Chondrocyte (in vitro differentiated cells): ENCODE data around the gene EYA2. TPM values are rescaled to one million over a fixed set of nuclear protein-coding genes. Genes with fewer than 3 reads are reported as not detected.
A peak's percentile ranks its signal among the peaks of the same experiment; 100 is the strongest.

Experiments used
- DNase-seq: peaks from one replicate; pipeline ENCODE4 v3.0.0; 2021; ENCODE audit warnings: mixed read lengths, low spot score
- H3K27ac Mint-ChIP-seq: one replicate; pipeline ENCODE4 v1.8.0; 2021; ENCODE audit warnings: mild to moderate bottlenecking, moderate library complexity, mixed read lengths; ENCODE audit not compliant: unreplicated experiment
- H3K27me3 Mint-ChIP-seq: 2 replicates; pipeline ENCODE4 v1.8.0; 2021; ENCODE audit warnings: low read depth, mixed read lengths
- H3K36me3 Mint-ChIP-seq: 2 replicates; pipeline ENCODE4 v1.8.0; 2021; ENCODE audit warnings: low read depth, mixed read lengths
- H3K4me1 Mint-ChIP-seq: 2 replicates; pipeline ENCODE4 v1.8.0; 2021; ENCODE audit warnings: low read depth, mild to moderate bottlenecking, mixed read lengths
- H3K4me3 Mint-ChIP-seq: one replicate; pipeline ENCODE4 v1.8.0; 2021; ENCODE audit warnings: mild to moderate bottlenecking, moderate library complexity, mixed read lengths; ENCODE audit not compliant: unreplicated experiment
- H3K9me3 Mint-ChIP-seq: 2 replicates; pipeline ENCODE4 v1.8.0; 2021; ENCODE audit warnings: low read depth, mixed read lengths
- CTCF ChIP-seq: fragments of 200-600 bp; sonication (generic); IDR thresholded peaks from 2 replicates; pipeline ENCODE4 v1.5.0; 2021; ENCODE audit warnings: antibody characterized with exemption, mild to moderate bottlenecking, moderate library complexity
- total RNA-seq: library from RNA; stranded (reverse); gene quantifications from 3 replicates; pipeline ENCODE4 v1.2.1, GENCODE V29; 2021

Gene EYA2
- total RNA-seq, 1 donor from 2014 or later: 0.32 TPM

DNA sequence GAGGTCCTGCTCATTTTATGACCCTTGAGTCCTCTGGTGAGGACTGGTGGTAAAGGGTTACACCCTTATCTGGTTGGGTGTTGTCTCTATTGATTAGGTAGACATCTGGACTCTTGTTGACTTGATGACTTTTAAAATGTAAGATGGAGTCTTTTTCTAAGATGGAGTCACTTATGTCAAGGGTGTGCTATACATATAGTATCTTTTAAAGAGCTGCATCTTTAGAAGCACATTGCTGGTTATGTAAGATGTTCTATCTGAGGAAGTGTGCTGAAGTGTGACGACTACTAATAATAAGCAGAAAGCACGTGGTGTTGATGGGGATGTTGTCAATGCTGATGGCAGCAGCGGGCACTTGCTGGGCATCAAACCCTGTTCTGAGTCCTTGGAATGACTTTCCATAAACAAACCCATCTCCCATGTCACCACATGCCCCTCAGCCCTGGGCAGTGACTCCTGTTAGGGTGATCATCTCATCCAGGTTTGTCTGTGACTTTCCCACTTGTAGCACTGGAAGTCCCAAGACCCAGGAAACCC, 229.6 kb downstream of the EYA2 start:
- H3K27ac Mint-ChIP-seq: peak overlapping the region; percentile 83
- peaks cover 36% of the 10 kb centered on the region for H3K4me1 Mint-ChIP-seq
- H3K36me3 Mint-ChIP-seq: no peaks in the 10 kb centered on the region
- H3K4me3 Mint-ChIP-seq: no peak overlapping the region
- no peaks in the 10 kb centered on the region for H3K27me3 Mint-ChIP-seq
- TF ChIP-seq CTCF: no peak
- no peak for DNase-seq
- no peaks in the 10 kb centered on the region for H3K9me3 Mint-ChIP-seq

DNA sequence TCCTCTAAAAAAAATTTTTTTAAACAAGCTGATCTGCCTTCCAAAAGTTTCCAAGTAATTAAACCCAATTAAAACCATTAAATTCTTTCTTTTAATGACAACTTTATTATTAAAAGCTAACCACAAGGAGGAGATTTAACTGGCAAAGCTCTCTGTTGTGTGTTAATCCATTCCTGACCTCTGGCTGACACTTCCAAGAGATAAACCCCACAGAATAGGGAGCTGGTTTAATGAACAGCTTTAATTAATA, 230.8 kb downstream of the EYA2 start:
- Mint-ChIP-seq H3K9me3 (no peaks in the 10 kb centered on the region), H3K4me1 (peaks cover 36% of the 10 kb centered on the region), H3K27ac (peak overlapping the region; percentile 83), H3K27me3 (no peaks in the 10 kb centered on the region), H3K36me3 (no peaks in the 10 kb centered on the region), H3K4me3 (no peak overlapping the region)
- DNase-seq: no peak
- peak; percentile 36 for TF ChIP-seq CTCF

GRCh38 chr20:47125758-47126591, 231.3 kb downstream of the EYA2 start:
- Mint-ChIP-seq H3K36me3 (no peaks in the 10 kb centered on the region), H3K9me3 (no peaks in the 10 kb centered on the region), H3K4me3 (no peak overlapping the region), H3K27ac (peak overlapping the region; percentile 83), H3K27me3 (no peaks in the 10 kb centered on the region), H3K4me1 (peaks cover 36% of the 10 kb centered on the region)
- DNase-seq: no peak
- no peak for TF ChIP-seq CTCF

DNA sequence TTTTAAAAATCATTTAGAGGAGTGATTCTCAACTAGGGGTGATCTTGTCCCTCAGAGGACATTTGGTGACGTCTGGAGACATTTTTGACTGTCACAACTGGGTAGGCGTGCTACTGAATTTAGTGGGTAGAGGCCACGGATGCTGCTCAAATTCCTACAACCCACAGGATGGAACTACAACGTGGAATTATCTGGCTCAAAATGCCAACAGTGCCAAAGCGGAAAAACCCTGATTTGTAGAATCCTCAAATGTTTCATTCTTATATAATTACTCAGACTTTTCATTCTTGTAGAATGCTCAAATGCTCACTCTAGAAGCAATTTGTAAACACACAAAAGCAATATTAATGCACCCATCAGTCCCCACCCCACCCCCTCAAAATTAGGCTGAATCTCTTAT, 232.1 kb downstream of the EYA2 start:
- no peak for TF ChIP-seq CTCF
- no peak for DNase-seq

GRCh38 chr20:47127546-47127945, 232.9 kb downstream of the EYA2 start:
- Mint-ChIP-seq H3K9me3 (no peaks in the 10 kb centered on the region), H3K4me3 (no peak overlapping the region), H3K27me3 (no peaks in the 10 kb centered on the region), H3K27ac (peak overlapping the region; percentile 83), H3K4me1 (peaks cover 36% of the 10 kb centered on the region), H3K36me3 (no peaks in the 10 kb centered on the region)
- DNase-seq: no peak
- TF ChIP-seq CTCF: no peak

More for the DNA sequence above, 232.1 kb downstream of the EYA2 start:
- Mint-ChIP-seq H3K9me3 (no peaks in the 10 kb centered on the region), H3K4me1 (peaks cover 36% of the 10 kb centered on the region), H3K27ac (peak overlapping the region; percentile 83), H3K4me3 (no peak overlapping the region), H3K36me3 (no peaks in the 10 kb centered on the region), H3K27me3 (no peaks in the 10 kb centered on the region)
